Measurements from ENCODE around the gene MDM1.

Gene MDM1

DNA sequence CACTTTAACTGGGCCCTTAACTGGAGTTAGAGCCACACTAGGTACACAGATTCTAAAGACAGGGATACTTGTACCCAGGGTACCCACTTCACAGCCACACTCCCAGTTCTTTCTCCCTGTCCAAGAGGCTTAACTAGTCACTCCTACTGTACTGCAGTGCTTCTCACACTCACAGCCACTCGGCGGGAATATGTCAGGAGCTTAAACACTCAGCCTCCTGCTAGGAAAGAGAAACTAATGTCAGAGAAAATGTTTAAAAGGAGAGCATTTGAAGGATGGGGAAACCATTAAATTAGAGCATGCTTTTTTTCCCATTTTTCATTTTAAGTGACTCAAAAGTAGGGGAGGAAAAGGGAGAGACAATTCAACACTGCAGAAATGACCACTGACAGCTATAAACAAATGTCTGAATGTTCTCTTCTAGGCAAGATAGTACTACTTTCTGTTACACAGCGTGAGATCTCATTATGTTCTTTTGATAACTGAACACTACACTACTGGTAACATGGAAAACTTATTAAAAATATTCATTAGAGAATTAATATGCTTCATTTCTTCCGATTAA is 22.9 kb upstream of the MDM1 start:
- FAIRE-seq = no peak

- no peak for FAIRE-seq
Measured at GRCh38 chr12:68352067-68352466, 19.9 kb upstream of the MDM1 start.

DNA sequence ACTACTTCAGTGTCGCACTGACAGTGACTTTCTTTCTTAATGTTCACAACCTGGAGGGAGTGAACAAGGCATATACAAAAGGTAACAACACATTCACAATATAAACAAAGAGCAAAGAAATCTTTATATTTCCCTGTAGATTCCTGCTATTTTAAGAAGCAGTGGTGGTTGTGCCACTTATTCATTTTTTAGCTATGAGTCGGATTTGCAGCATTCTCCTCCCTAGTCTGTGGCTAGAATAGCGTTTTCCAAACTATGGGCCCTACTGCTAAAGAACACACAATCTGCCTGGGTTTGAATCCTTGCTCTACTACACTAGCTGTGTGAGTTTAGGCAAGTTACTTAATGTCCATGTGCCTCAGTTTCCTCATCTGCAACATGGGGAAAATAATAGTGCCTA is 18.6 kb upstream of the MDM1 start:
- no peak for FAIRE-seq

DNA sequence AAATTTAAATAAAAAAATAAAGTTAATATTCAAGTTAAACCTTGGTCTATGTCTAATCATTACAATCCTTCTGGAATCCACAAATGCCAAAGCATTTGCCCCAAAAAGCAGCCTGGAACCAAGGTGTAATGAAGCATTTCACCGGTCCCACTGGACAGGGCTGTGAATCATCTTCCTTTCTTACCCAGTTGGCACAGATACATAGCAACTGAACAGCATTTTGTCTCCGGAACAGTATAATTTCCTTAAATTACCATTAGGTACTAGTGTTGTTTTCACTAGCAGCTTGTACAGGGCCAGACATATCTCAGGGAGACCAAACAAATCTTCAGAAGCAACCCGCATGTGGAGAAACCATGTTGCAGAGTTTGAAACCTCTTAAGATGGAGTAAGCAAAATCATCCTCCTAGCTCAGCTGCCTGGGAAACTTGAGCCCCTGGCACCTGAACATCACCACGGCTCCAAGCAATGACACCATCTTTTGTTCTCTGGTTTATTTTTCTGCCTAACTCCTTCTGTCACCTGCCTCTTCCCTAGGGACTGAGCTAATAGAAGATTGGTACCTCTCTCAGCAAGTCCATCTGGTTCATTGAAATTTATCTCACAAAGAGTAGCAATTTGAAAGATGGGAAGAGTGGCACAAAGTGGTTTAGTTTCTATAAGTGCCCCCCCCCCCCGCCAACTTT is 17.9 kb upstream of the MDM1 start:
- no peak for FAIRE-seq

GRCh38 chr12:68349220-68349621 is 17.1 kb upstream of the MDM1 start:
- no peak for FAIRE-seq

GRCh38 chr12:68348419-68348818 is 16.3 kb upstream of the MDM1 start:
- FAIRE-seq = no peak

DNA sequence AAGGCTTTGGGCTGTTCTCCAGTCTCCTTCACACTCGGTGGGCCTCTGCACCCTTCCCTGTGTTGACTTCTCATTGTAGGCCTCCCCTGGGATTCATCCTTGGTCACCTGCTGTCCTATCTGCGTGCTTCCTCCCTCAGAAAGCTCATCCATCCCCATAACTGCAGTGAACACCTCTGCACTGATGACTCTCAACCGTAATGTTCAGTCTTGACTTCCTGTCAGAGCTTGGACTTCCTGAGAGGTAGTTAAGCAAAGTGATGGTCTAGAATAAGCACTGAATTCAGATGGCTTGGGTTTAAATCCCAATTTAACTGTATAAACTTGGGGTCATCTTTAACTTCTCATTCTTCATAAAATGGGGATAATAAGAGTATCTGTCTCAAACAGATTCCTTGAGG is 13.6 kb upstream of the MDM1 start:
- no peak for FAIRE-seq

GRCh38 chr12:68344126-68344525 is 12.0 kb upstream of the MDM1 start:
- no peak for FAIRE-seq

- FAIRE-seq = no peak
Measured at GRCh38 chr12:68342966-68343365, 10.8 kb upstream of the MDM1 start.

- FAIRE-seq = no peak
Measured at GRCh38 chr12:68341822-68342221, 9.7 kb upstream of the MDM1 start.

- FAIRE-seq = no peak
Measured at GRCh38 chr12:68340404-68341270, 8.5 kb upstream of the MDM1 start.

- no peak for FAIRE-seq
Measured at GRCh38 chr12:68336889-68337303, 4.7 kb upstream of the MDM1 start.

GRCh38 chr12:68335462-68335861 is 3.3 kb upstream of the MDM1 start:
- FAIRE-seq = no peak

GRCh38 chr12:68334132-68334531 is 2.0 kb upstream of the MDM1 start:
- no peak for FAIRE-seq

DNA sequence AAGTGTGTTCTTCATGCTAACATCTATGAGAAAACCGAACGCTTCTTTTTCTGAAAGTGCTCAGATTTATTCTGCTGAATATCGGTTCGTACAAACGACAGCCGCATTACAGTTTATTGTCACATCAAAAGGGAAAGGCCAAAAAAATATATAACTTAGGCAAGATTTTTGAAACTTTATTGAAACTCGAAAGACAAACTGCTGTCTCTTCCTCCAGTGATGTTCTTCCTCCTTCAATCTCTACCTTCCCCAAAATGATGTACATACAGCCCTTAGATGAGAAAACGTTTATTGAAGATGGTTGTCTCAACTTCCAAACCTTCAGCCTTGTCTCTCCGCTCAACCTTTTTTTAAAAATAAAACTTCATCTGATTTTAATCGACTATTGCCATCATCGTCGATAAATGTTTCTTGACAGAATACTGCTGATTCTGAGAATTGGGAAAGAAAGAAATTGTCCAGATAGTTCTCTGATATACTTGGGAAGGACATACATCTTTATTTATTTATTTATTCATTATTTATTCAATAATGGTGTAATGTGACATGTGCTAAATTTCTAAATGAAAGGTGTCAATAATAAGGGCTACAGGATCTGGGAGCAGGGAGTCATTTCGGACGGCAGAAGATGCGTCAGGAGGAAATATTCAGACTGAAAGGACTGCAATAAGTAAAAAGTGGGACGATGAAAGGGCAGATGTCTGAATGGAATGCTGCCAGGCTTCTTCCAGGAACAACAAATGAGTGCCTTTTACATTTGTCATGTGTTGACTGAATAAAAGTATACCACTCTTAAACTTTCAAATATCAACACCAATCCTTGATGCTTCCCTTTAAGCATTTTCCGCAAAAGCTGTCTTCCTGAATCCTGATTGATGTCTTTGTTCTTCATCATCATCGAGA is 817 bp upstream of the MDM1 start:
- no peak for FAIRE-seq

DNA sequence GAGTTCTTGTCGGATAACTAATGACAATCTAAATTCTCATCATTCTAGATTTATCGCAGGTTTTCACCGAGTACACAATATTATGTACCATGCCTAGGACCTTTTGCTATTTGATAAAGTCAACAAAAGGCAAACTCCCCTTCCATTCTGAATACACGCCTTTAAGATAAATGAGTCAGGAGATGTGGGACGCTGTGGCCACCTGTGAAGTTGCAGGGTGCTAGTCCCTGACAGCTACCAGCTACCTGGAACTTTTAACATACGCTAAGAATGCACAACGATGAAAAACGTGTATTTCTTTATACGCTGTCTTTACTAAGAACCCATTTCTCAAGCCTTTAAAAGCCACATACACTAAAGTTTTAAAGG is 678 bp downstream of the MDM1 start:
- no peak for FAIRE-seq

DNA sequence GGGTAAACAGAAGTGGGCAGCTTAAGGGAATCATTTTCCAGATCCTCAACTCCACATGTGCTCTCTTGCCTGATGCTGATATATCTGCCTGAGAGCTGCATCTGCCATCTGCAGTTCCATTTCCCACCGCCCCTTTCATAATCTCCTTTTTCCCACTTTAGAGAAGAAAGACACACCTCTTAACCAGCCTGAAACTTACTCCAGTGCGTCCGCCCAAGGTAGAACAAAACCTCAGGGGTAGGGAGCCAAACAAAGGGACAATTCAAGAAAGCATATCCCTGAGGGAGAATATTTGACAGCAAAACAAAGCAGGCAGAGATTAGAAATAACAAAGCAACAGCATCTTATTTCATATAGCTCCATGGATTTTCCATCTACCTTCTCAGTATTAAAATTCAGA is 4.3 kb downstream of the MDM1 start:
- no peak for FAIRE-seq

DNA sequence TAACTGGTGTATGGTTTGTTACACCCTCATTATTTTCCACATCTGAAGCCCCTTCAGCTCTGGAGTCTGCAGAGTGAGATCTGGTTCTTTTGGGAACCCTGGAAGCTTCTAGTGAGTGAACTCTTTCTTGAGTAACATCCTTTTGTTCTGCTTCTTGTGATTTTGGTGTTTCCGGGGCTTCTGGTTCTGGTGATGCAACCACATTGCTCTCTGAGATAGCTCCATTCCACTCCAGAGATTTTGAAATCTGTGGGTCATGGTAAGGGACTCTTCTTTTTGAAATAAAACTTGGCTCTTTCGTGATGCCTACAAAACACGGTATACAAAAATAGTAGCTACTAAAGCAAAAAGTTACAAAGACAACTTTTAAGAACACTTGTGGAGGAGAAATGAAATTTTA is 5.4 kb downstream of the MDM1 start:
- FAIRE-seq = no peak

DNA sequence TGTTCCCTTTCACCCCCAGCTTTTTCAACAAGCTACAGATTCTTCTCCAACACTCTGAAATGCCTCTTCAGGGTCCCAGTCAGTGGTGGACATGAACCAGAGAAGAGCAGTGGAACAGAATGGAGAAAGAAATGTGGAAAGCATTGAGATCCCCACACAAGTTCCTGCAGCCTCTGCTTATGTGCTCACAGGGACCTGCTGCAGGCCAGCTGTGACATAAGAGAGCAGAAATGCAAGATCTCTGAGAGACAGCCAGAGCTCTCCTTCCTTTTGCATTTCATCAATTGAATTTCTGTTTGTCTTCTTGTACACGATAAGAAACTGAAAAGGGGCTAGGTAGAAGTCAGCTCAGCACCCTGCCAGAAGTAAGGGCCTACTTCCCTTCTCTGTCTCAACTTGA is 6.2 kb downstream of the MDM1 start:
- no peak for FAIRE-seq

DNA sequence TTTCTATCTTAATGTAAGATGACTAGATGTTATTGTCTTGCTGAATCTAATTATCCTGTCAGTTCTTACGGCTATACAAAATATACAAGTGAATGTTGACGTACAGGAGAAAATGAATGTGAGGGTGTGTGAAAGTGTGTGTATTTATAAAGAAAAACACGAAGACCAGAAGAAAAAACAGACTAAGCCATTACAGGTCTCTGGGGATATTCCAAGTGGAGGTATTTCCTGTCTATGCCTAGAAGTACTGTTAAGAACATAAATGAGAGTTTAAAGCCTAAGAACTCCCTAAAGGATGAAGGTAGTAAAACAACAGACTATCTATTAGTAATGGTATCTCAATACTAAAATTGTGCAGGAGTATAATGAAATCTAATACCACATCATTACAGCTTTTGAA is 7.6 kb downstream of the MDM1 start:
- peak; percentile 21 for FAIRE-seq

GRCh38 chr12:68321140-68321539 is 11.0 kb downstream of the MDM1 start:
- no peak for FAIRE-seq

DNA sequence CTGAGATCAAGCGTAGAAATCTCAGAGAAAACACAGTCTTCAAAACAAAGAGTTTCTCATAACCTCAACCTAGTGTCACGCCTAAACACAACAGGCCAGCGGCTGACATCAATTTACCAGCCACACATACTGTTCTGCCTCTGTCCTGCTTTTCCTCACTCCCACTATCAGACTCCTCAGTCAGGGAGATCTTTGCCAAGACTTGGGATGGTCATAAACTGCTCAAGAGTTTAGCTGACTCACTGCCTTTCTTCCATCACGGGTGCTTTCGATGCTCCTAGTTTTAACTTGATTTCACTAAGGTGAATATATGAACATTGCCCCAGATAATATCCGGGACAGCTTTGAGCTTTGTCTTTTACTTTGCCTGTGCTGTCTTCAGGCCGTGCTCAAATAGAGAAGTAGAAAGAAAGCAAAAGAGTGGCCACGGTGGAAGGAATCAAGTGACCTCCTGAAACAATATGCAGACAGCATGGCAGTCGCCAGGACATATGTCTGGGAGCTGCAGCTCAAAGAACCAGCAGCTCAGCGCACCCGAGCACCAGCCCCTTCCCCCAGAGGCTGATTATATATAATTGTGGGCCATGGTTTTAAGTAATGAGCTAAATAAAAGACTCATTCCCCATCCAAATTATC is 12.1 kb downstream of the MDM1 start:
- FAIRE-seq = peak; percentile 96
